NK-92 (cell line): ENCODE measurements around the gene POLA1.
"Not testable (repeated sequence)": the region's sequence is repeated elsewhere in the genome, so short reads cannot be mapped to it uniquely, and the experiment has no call there.

Source experiments
- DNase-seq: peaks from one replicate; lab custom pipeline; 2025; ENCODE audit not compliant: unreplicated experiment; lab: John Stamatoyannopoulos, UW

POLA1 gene, protein sequence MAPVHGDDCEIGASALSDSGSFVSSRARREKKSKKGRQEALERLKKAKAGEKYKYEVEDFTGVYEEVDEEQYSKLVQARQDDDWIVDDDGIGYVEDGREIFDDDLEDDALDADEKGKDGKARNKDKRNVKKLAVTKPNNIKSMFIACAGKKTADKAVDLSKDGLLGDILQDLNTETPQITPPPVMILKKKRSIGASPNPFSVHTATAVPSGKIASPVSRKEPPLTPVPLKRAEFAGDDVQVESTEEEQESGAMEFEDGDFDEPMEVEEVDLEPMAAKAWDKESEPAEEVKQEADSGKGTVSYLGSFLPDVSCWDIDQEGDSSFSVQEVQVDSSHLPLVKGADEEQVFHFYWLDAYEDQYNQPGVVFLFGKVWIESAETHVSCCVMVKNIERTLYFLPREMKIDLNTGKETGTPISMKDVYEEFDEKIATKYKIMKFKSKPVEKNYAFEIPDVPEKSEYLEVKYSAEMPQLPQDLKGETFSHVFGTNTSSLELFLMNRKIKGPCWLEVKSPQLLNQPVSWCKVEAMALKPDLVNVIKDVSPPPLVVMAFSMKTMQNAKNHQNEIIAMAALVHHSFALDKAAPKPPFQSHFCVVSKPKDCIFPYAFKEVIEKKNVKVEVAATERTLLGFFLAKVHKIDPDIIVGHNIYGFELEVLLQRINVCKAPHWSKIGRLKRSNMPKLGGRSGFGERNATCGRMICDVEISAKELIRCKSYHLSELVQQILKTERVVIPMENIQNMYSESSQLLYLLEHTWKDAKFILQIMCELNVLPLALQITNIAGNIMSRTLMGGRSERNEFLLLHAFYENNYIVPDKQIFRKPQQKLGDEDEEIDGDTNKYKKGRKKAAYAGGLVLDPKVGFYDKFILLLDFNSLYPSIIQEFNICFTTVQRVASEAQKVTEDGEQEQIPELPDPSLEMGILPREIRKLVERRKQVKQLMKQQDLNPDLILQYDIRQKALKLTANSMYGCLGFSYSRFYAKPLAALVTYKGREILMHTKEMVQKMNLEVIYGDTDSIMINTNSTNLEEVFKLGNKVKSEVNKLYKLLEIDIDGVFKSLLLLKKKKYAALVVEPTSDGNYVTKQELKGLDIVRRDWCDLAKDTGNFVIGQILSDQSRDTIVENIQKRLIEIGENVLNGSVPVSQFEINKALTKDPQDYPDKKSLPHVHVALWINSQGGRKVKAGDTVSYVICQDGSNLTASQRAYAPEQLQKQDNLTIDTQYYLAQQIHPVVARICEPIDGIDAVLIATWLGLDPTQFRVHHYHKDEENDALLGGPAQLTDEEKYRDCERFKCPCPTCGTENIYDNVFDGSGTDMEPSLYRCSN (N-terminal part only)

DNA sequence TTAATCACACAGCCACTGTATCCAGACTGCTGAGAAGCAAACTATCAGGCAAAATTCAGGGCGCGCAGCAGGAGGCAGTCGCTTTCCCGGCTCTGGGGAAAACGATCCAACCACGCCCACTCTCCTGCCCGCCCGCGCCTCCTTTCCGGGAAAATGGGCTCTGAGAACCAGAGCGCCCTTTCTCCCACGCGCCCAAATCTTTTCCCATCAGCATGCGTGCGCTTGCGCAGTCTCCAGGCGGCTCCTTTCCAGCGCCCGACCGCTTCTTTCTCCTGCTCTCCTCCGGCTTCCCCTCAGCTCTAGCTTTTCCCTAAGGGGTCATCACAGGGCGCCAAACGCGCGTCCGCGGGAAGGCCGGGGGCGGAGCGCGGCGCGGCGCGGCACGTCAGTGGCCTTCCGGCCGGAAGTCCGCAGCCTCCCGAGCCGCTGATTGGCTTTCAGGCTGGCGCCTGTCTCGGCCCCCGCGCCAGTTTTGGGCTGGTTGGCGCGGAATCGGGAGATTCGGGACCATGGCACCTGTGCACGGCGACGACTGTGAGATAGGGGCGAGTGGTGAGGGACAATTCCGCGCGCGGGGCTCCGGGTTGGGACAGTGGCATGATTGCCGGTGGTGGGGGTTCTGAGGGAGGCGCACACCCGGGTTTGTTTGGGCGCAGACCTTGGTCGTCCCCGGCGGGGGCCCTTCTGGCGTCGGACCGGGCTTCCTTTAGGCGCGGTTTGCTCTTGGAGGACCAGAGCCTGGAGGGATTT, at the start of gene POLA1:
TSS of gene POLA1 (plus strand) at position 466 of the 750 bp plus-strand sequence. CDS start at position 510, 44 bp downstream.
- DNase-seq, result no peak

- no peak for DNase-seq
These were observed 47.7 kb upstream of the POLA1 start for GRCh38 chrX:24646006-24646405.

DNA sequence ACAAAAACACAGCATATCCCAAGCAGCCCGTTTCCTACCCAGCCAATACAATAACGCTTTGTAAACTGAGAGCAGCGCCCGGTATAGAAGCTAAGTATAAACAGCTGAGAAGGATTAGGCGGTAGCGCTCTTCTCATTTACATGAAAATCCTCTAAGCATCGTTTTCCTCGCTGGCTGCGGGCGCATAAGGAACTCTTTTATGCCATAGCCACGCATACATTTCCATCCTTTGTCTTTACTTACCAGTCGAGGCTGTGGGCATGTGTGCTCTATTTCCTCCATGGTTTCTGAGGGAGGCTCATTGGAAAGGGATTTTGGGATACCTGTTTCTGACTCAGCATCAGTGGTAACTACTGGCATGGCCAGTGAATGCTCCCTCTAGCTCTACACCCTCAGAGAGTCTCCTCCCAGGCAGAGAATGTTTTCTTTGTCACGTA, 47.0 kb upstream of the POLA1 start:
- DNase-seq, result no peak

- DNase-seq, result no peak
These were observed 46.3 kb upstream of the POLA1 start, which contains the start of gene PCYT1B for GRCh38 chrX:24647257-24648058. PCYT1B (minus strand) TSS chrX:24647347; CDS start chrX:24647105, 242 bp downstream.

DNA sequence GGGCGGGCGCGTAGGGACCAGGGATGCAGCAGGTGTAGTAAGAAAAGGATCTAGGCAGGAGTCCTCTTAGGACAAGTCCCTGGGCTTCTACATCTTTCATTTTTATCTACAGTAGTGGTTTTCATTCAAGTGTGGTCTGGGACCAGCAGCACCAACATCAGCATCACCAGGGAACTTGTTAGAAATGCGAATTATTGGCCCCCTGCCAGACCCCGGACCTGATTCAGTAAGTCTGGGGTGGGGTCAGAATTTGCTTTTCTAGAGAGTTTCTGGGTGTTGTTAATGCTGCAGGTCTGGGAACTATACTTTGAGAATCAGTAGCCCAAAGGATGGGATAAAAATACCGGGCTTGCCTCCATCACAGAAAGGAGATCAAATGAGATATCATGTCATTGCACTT, 45.2 kb upstream of the POLA1 start:
- DNase-seq, result no peak

GRCh38 chrX:24651783-24652182, 41.9 kb upstream of the POLA1 start:
- no peak for DNase-seq

DNA sequence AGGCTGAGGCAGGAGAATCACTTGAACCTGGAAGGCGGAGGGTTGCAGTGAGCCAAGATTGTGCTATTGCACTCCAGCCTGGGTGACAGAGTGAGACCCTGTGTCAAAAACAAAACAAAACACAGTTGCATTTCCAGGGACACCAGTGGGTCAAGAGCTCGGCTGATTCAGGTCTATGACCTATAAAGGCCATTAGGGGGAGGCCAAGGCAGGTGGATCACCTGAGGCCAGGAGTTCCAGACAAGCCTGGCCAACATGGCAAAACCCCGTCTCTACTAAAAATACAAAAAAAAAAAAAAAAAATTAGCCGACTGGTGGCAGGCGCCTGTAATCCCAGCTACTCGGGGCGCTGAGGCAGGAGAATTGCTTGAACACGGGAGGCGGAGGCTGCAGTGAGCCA, 38.0 kb upstream of the POLA1 start:
- DNase-seq, result not testable (repeated sequence)

DNA sequence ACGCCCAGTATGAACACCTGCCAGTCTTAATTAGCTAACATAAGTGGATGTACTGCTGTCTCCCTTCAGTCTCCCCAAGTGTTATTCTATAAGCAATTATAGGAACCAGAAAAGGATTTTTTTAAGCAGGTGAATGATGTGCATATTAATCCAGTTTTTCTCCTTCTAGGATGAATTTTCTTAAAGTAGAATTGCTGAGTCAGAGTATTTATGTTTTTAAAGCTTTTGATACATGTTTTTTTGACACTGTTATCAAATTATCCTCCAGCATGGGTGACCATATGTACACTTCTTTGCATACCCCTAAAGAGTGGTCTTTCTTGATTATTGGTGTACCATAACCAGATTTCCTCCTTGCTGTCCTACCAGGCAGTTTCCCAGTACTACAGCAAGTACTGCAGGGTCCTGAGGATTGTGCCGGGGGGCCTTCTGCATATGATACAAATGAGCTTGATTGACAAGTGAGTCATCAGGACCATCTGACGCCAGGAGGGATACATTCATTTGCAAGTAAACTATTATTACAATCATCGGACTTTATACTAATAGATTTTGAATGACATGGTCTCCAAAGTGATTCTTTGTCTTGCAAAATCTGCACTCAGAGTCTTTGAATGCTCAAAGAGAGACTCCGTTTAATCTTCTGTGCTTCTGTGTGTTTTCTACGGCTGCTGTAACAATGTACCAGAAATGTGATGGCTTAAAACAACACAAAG, 35.9 kb upstream of the POLA1 start:
- no peak for DNase-seq

- no peak for DNase-seq
These were observed 35.3 kb upstream of the POLA1 start for GRCh38 chrX:24658421-24658820.

DNA sequence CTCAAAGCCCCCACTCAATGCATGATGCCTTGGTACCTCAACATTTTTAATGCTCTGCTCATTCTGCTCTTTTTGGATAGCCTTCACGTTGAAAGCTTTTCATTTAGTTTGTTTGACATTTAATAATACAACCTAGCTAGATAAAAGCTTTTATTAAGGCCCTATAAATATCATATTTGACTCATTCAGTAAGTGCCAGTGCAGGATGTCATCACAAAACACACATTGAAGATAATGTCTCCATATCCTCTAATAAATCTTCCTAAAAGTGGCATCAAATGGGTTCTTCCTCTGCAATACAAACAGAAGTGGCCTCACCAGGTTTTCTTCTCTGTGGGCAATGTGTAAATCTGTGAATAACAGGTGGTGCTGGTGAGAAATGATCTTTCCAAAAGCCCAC, 34.6 kb upstream of the POLA1 start:
- DNase-seq, result no peak

GRCh38 chrX:24659646-24660045, 34.1 kb upstream of the POLA1 start:
- no peak for DNase-seq

- DNase-seq, result no peak
These were observed 32.4 kb upstream of the POLA1 start for GRCh38 chrX:24661292-24661691.

- DNase-seq, result no peak
These were observed 31.4 kb upstream of the POLA1 start for GRCh38 chrX:24662352-24662751.

- DNase-seq, result no peak
These were observed 25.6 kb upstream of the POLA1 start for GRCh38 chrX:24668111-24668510.

DNA sequence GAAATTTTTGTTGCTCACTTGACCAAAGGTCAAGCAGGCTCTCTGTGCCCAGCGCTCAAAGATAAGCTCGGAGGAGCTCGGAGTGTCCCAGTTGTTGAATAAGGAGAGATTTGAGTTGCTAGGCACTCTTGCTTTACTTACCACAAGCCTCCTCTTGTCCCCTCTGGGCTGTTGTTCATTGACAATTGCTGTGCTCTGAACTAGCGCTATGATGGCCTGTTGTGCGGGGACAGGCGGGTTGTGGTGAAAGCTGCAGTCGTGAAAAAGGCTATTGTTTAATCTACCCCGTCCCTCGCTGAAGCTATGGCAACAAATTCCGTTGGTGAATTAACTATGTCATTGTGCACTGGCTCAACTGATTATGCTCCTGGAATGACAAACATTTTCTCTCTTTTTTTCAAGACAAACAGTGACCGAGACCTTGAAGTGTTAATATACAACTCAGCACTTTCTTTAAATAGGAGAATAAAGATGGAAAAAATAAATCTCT, 21.0 kb upstream of the POLA1 start:
- DNase-seq, result no peak

GRCh38 chrX:24673424-24673823, 20.3 kb upstream of the POLA1 start:
- DNase-seq, result no peak

DNA sequence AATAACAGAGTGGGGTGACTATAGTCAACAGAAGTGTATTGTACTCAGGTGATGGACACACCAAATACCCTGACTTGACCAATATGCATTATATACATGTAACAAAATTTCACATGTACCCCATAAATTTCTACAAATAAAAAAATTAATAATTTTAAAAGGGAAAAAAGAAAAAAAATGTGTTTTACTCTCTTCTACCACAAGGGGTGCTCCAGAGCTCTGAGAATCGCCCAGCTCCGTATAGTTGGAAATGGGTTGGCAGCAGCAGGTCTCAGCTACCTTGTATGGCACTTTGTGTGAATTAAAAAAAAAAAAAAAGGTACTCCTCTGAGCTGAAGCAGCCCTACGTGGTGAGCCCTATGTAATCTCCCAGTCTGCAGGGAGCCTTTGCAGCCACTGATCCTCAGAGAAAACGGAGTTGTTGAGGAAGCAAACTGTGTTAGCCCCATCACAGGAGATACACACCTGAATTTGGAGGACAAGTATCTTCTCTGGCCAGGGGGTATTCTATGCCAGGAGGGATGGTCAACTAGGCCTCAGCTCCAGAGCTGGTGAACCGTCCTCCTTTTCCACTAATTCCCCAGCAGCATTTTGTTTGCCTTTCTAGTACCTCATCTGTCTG, 17.2 kb upstream of the POLA1 start:
- no peak for DNase-seq

GRCh38 chrX:24682739-24683432, 10.8 kb upstream of the POLA1 start:
- no peak for DNase-seq
